Stimulated activated CD8-positive, alpha-beta memory T cell treated with anti-CD3 and anti-CD28 coated beads, Interleukin-15, amount 100 ng/mL, for 24 hours (primary cell): Measurements from ENCODE around the gene NCAPG2.
"Not testable (repeated sequence)": the region's sequence is repeated elsewhere in the genome, so short reads cannot be mapped to it uniquely, and the experiment has no call there.

Experiments used
- DNase-seq: peaks from one replicate; pipeline ENCODE4 v3.0.0-alpha.2; 2020; ENCODE audit warnings: low read depth

Gene NCAPG2

GRCh38 chr7:158706710-158707590 is 2.3 kb upstream of the NCAPG2 start:
- no peak for DNase-seq

DNA sequence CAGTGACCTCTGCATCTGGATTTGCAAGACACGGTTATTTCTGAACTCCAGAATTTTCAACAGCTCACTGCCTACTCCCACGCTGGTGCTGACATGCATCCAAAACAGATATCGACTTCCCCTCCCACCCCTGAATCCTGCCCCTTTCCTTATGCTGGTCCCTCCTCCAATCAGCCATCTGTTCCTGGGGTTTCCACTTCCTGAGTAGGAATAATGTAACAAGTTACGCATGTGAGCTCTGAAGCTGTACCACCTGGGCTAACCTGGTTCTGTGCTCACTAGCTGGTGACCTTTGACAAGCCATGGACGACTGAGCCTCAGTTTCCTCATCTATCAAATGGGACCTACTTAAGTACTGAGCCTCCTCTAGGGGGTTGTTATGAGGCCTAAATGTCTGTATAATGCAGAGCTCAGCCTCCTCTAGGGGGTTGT is 1.7 kb upstream of the NCAPG2 start:
- no peak for DNase-seq

GRCh38 chr7:158705234-158705850 is 738 bp upstream of the NCAPG2 start:
- DNase-seq = no peak

DNA sequence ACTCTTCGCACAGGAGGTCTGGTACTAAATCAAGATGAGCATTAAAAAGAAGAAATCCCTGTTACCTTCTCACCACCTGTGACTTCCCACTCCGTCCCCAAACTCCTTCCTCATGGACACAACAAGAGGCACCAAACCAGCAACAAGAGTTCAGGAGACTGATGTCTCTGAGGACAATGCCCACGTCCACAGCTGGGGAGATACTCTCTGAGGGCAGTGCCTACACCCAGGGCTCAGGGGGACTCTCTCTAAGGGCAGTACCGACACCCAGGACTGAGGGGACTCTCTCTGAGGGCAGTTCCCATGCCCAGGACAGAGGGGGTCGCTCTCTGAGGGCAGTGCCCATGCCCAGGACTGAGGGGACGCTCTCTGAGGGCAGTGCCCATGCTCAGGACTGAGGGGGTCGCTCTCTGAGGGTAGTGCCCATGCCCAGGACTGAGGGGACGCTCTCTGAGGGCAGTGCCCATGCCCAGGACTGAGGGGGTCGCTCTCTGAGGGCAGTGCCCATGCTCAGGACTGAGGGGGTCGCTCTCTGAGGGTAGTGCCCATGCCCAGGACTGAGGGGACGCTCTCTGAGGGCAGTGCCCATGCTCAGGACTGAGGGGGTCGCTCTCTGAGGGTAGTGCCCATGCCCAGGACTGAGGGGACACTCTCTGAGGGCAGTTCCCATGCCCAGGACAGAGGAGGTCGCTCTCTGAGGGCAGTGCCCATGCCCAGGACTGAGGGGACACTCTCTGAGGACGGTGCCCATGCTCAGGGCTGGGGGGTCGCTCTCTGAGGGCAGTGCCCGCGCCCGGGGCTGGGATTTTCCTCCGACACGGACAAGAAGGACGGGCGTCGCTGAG is 703 bp downstream of the NCAPG2 start:
- DNase-seq = not testable (repeated sequence)

DNA sequence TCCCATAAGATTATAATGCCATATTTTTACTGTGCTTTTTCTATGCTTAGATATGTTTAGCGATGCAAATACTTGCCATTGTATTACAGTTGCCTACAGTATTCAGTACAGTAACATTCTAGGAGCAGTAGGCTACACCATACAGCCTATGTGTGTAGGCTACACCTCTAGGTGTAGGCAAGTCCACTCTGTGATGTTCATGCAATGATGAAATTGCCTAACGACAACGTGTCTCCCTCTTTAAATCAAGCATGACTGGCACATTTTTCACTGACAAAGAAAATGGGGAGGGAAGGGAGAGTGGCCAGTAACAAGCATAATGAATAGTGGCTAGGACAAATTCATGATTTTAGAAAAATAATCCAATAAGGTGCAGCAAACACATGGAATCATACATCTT is 1.7 kb downstream of the NCAPG2 start:
- no peak for DNase-seq

DNA sequence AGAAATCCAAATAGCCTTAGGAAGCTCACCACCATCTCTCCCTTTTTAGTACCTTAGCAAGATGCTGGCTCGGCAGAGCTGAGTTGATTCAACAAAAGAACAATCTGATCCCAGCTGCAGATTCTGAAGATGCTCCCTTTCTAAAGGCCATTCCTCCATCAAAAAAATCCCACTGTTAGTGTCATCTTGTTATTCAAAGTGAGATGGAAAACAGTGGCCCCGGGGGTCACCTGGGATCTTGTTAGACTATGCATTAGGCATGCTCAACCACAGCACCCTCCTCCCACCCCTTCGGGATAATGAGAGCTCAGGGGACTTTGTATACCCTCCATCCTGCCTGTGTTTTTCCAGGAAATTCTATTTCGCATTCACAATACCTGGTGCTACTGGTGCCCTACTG is 2.4 kb downstream of the NCAPG2 start:
- DNase-seq = no peak

GRCh38 chr7:158700008-158700407 is 4.6 kb downstream of the NCAPG2 start:
- no peak for DNase-seq

DNA sequence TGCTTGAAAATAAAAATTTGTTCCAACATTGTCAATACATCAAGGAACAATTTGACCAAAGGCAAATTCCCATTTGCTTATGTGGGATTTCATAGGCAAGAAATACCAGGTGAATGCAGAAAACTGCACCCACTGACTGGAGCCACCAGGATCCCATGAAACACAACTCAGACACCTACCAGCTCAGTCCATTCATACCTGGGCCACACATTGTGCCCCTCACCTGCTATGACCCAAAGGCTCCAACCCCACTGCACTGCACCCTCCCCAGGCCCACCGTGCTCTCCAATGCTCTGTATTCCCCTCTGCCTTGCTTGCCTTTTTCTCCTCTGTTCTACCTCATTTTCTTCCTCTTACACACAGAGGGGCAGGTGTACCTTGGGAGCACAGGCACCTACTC is 5.3 kb downstream of the NCAPG2 start:
- no peak for DNase-seq

DNA sequence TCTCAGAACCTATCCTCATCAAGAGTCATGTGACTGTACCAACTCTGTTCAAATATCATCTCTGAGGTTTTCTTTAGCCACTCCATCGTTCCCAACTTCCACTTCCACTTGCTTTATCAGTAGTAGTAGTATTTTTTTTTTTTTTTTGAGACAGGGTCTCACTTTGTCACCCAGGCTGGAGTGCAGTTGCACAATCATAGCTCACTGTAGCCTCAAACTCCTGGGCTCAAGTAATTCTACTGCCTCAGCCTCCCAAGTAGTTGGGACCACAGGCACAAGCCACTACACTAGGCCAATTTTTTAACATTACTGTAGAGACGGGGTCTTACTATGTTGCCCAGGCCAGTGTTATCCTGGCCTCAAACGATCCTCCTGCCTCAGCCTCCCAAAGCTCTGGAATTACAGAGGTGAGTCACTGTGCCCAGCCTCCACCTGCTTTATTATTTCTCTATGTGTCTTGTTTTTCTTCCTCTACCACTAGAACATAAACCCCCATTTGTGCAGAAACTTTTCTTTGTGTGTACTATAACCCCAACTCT is 5.9 kb downstream of the NCAPG2 start:
- DNase-seq = no peak

DNA sequence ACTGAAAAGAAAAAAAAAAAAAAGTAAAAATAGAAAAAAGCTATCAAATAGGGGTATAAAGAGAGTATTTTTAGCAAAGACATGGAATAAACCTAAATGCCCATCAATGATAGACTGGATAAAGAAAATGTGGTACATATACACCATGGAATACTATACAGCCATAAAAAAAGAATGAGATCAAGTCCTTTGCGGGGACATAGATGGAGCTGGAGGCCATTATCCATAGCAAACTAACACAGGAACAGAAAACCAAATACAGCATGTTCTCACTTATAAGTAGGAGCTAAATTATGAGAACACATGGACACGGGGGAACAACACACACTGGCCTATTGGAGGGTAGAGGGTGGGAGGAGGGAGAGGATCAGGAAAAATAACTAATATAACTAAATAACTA is 7.0 kb downstream of the NCAPG2 start:
- not testable (repeated sequence) for DNase-seq

GRCh38 chr7:158695726-158696452 is 8.7 kb downstream of the NCAPG2 start:
- no peak for DNase-seq

GRCh38 chr7:158695056-158695455 is 9.5 kb downstream of the NCAPG2 start:
- DNase-seq = no peak

DNA sequence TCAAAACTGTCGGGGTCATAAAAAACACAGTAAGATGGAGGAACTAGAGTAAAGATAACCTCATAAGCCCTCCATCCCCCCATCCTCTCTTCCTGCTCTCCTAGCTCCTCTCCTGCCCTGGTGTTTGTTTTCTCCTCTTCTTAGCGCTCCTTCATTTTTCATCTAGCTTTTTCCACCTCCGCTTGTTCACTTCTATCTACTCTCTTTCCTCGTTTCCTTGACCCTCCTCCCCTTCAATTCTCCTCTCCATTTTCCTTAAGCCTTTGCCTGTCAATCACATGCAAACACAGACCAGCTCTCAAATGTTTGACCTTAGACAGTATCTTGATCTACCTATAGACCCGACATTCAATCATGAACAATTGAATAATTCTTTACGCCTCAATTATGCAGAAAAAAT is 10.0 kb downstream of the NCAPG2 start:
- DNase-seq = no peak

- DNase-seq = no peak
Observed at GRCh38 chr7:158689488-158689887, 15.1 kb downstream of the NCAPG2 start.

GRCh38 chr7:158687406-158687805 is 17.2 kb downstream of the NCAPG2 start:
- DNase-seq = no peak

DNA sequence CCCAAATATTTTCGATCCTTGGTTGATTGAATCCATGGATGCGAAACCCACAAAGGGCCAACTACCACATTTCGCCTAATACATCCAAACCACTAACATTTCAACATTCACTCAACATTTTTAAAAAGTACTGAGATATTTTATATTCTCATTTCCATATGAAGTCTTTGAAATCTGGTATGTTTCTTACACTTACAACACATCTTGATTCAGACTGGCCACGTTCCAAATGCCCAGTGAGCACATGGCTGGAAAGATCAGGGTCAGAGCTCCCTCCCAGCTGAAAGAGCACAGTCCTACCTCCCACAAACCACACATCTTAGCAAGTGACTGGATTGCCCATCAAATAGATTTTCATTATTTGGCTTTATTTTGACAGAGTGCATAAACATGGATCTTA is 18.9 kb downstream of the NCAPG2 start:
- DNase-seq = no peak

DNA sequence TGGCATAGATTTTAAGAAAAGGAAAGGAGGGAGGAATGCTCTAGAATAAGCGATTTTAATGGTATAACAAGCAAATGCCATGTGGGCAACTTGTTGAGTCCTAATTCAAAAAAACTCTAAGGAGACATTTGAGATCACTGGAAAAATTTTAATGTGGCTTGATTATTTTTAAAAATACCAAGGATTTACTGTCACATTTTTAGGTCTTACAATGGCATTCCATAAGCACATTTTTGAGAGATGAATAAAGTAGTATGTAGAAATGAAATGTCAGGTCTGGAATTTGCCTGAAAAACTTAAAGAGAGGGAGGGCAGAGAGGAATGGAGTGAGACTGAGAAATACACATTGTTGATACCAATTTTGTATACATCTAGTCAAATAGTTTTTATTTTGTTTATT is 20.3 kb downstream of the NCAPG2 start:
- DNase-seq = no peak

DNA sequence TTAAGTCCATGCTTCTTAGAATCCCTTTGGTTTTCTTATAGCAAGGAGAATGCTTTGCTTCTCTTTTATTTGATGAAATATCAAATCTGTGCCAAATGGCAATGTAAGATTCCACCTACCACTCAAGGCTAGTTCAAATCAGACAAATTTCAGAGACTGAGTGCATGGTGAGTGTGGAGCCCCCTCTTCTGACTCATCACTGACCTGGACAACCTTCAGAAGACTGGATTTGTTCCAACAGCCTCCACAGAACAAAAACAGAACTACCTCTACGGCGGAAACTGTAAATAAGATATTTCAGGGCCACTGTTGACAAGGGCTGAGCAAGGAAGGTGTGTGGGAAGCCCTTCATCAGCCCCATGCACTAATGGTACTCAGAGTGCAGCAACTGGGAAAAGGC is 21.1 kb downstream of the NCAPG2 start:
- DNase-seq = no peak

GRCh38 chr7:158682456-158682855 is 22.1 kb downstream of the NCAPG2 start:
- no peak for DNase-seq

GRCh38 chr7:158680754-158681153 is 23.9 kb downstream of the NCAPG2 start:
- DNase-seq = no peak

DNA sequence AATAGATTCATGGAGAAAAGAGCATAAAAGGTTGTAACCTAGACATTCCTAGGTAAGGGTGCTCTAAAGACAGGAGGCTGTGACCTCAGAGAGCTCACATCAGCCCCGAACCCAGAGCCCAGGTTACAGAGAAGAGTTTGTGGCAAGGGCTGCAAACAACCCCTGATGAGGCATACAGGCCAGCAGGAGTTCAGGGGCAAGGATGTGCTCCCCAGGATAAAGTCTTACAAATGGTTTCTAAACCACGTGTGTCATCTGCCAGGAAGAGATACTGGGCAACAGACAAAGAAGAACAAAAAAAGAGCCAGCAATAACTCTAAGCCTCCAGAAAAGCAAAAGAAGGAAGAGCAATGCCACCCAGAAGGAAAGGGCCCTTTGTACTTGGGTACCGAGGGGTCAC is 27.7 kb downstream of the NCAPG2 start:
- DNase-seq = no peak
